Prostate gland (tissue), 2 donors: ENCODE results near the gene DNAI2. TPM values are rescaled to one million over a fixed set of nuclear protein-coding genes. Genes with fewer than 3 reads are reported as not detected.
"Not testable (repeated sequence)": the region's sequence is repeated elsewhere in the genome, so short reads cannot be mapped to it uniquely, and the experiment has no call there.

Experiments used
- DNase-seq: peaks from one replicate; pipeline ENCODE4 v3.0.0-alpha.2; 2019; ENCODE audit warnings: low spot score
- H3K27ac ChIP-seq, 2 donors: fragments of 200-600 bp; sonication (generic); 2 replicates each; pipeline ENCODE4 v1.5.1; 2017 to 2019
- H3K27me3 ChIP-seq: fragments of 200-600 bp; sonication (generic); replicated peaks from 2 replicates; pipeline ENCODE4 v1.5.1; 2019; ENCODE audit not compliant: insufficient read depth
- H3K36me3 ChIP-seq, 2 donors: fragments of 200-600 bp; sonication (generic); 1 replicate in 1 of 2; 2 replicates in 1 of 2; pipeline versions ENCODE4 v1.5.1 to v1.8.1; 2017 to 2019
- H3K4me1 ChIP-seq: fragments of 200-600 bp; sonication (generic); replicated peaks from 2 replicates; pipeline ENCODE4 v1.5.1; 2019
- H3K4me3 ChIP-seq, 2 donors: fragments of 200-600 bp; sonication (generic); 2 replicates each; pipeline ENCODE4 v1.5.1; 2017 to 2019
- H3K9me3 ChIP-seq: fragments of 200-600 bp; sonication (generic); 2 replicates; pipeline ENCODE4 v1.5.1; 2017
- CTCF ChIP-seq, 4 experiments: fragments of 200-600 bp in 2 of 4; fragments of 450-650 bp in 2 of 4; sonication (generic) in 2 of 4; IDR thresholded peaks; 1 replicate in 3 of 4; 2 replicates in 1 of 4; pipeline ENCODE4 v1.5.1; 2016 to 2019; ENCODE audit warnings: antibody characterized with exemption in 4 of 4, mild to moderate bottlenecking in 2 of 4, moderate library complexity in 2 of 4
- POLR2A ChIP-seq: fragments of 450-650 bp; IDR thresholded peaks from one replicate; pipeline ENCODE4 v1.6.1; 2016; ENCODE audit warnings: antibody characterized with exemption, mild to moderate bottlenecking
- POLR2AphosphoS5 ChIP-seq: sonication (generic); formaldehyde crosslinking; IDR thresholded peaks from one replicate; pipeline ENCODE4 v1.6.1; 2017; ENCODE audit warnings: antibody characterized with exemption
- WGBS: methylation state at CpG from one replicate; pipeline ENCODE4 v1.1.5; 2018; 5-methylcytosine and 5-hydroxymethylcytosine counted together
- intact Hi-C: fragments of 100-400 bp; cut with DNase I; formaldehyde crosslinking; loops from one replicate; pipeline ENCODE4 v1.14.2; 2022
- total RNA-seq, 2 donors: library from RNA; depleted of rRNA; stranded (reverse); fragments of >200 nt; gene quantifications; one replicate each; pipeline ENCODE4 v1.1.0, GENCODE V29; 2016

Gene DNAI2
- total RNA-seq, 2 donors from 2014 or later, result 4.3 TPM; not detected in 1

DNA sequence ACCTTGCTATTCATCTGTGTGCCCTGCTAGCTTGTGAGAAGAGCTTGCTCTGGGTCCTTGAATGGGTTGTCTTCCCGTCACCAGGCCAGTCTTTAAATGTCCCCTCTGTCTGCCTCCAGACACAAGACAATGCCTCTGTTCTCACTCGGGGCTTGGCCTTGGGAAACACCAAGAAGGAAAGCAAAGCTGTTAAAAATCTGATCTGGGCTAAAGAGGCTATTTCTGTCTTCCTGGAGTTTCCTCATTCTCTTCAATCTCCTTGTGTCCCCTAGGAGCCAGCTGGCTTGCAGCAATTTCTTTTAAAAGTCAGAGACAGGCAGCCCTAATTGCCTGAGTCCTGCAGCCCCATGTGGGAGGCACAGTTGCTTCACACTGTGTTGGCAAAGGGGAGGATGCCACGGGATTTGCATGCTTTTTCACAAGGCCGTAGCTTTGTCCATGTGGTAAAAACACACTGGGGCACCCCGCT is 2.5 kb downstream of the DNAI2 start:
- no peak for TF ChIP-seq CTCF (IDR thresholded peaks at IDR 0.05)
- TF ChIP-seq POLR2A, result no peak
- TF ChIP-seq POLR2AphosphoS5, result no peak
- DNase-seq, result no peak
- H3K36me3 ChIP-seq, result no peaks in the 10 kb centered on the region
- H3K9me3 ChIP-seq, result no peaks in the 10 kb centered on the region
- H3K27ac ChIP-seq, result no peak overlapping the region
- 53% methylated on average over 5 of the region's 5 CpGs for WGBS
- H3K27me3 ChIP-seq, result no peaks in the 10 kb centered on the region
- H3K4me1 ChIP-seq, result no peaks in the 10 kb centered on the region
- no peak overlapping the region for H3K4me3 ChIP-seq
- intact Hi-C loops, result no loop called here

DNA sequence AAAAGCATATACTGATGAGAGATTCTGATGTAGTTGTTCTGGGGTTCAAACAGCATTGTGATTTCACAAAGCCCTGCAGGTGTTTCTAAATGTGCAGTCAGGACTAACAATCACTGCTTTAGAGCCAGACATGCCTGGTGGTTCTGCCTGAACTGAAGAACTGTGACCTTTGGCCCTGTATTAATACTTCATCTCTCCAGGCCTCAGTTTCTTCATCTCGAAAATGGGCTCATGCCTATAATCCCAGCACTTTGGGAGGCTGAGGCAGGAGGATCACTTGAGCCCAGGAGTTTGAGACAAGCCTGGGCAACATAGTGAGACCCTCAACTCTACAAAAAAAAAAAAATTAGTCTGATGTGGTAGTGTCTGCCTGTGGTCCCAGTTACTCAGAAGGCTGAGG is 3.9 kb downstream of the DNAI2 start:
- 93% methylated on average over 1 of the region's 1 CpG for WGBS
- no peak for DNase-seq
- Histone ChIP-seq H3K36me3 (no peaks in the 10 kb centered on the region), H3K4me1 (no peaks in the 10 kb centered on the region), H3K27ac (no peak overlapping the region), H3K9me3 (no peaks in the 10 kb centered on the region), H3K4me3 (no peak overlapping the region), H3K27me3 (no peaks in the 10 kb centered on the region)
- no peak for TF ChIP-seq POLR2AphosphoS5
- TF ChIP-seq POLR2A, result no peak
- no peak for TF ChIP-seq CTCF (IDR thresholded peaks at IDR 0.05)
- intact Hi-C loops, result no loop called here

- intact Hi-C loops, H3K4me1 ChIP-seq, H3K4me3 ChIP-seq, H3K27ac ChIP-seq, H3K36me3 ChIP-seq, DNase-seq, H3K9me3 ChIP-seq, H3K27me3 ChIP-seq: not testable (repeated sequence)
- WGBS, result 85% methylated on average over 7 of the region's 7 CpGs
Measured at GRCh38 chr17:74279617-74280016, 5.6 kb downstream of the DNAI2 start.

GRCh38 chr17:74280093-74280513 is 6.1 kb downstream of the DNAI2 start:
- 88% methylated on average over 9 of the region's 9 CpGs for WGBS
- Histone ChIP-seq H3K4me3 (no peak overlapping the region), H3K27me3 (no peaks in the 10 kb centered on the region), H3K9me3 (no peaks in the 10 kb centered on the region), H3K36me3 (no peaks in the 10 kb centered on the region), H3K27ac (no peak overlapping the region), H3K4me1 (no peaks in the 10 kb centered on the region)
- intact Hi-C loops, result no loop called here
- DNase-seq, result no peak
- no peak for TF ChIP-seq POLR2A
- TF ChIP-seq POLR2AphosphoS5, result no peak
- no peak for TF ChIP-seq CTCF (IDR thresholded peaks at IDR 0.05)

DNA sequence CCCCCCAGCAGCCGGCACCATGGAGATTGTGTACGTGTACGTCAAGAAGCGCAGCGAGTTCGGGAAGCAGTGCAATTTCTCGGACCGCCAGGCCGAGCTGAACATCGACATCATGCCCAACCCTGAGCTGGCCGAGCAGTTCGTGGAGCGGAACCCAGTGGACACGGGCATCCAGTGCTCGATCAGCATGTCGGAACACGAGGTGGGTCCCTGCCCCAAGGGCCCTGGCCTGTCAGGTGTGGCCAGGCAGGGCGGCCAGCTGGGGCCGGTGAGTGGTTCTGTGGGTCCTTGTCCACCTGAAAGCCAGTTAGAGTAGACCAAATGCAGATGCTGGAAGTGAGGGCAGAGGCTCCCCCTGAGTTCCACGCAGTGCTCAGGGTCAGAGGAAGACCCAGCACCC is 7.8 kb downstream of the DNAI2 start:
- no peak for DNase-seq
- no peak for TF ChIP-seq POLR2A
- TF ChIP-seq CTCF (IDR thresholded peaks at IDR 0.05), result no peak
- no peak for TF ChIP-seq POLR2AphosphoS5
- no peak overlapping the region for H3K27ac ChIP-seq
- intact Hi-C loops, result no loop called here
- no peaks in the 10 kb centered on the region for H3K36me3 ChIP-seq
- H3K9me3 ChIP-seq, result no peaks in the 10 kb centered on the region
- H3K4me1 ChIP-seq, result no peaks in the 10 kb centered on the region
- 94% methylated on average over 17 of the region's 20 CpGs for WGBS
- H3K4me3 ChIP-seq, result no peak overlapping the region
- H3K27me3 ChIP-seq, result no peaks in the 10 kb centered on the region

DNA sequence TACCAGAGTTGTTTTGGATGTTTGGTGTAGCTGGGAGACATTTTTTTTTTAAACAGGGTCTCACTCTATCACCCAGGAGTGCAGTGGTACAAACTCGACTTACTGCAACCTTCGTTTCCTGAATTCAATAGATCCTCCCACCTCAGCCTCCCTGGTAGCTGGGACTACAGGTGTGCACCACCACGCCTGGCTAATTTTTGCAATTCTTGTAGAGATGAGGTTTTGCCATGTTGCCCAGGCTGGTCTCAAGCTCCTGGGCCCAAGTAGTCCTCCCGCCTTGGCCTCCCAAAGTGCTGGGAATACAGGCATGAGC is 8.2 kb downstream of the DNAI2 start:
- 95% methylated on average over 4 of the region's 4 CpGs for WGBS
- intact Hi-C loops, H3K4me1 ChIP-seq, DNase-seq, H3K9me3 ChIP-seq, H3K27me3 ChIP-seq, H3K4me3 ChIP-seq, H3K36me3 ChIP-seq, H3K27ac ChIP-seq: not testable (repeated sequence)
